Esophagus muscularis mucosa (tissue), 4 donors: Measurements from ENCODE around the gene DPP9. TPM values are rescaled to one million over a fixed set of nuclear protein-coding genes. Genes with fewer than 3 reads are reported as not detected.

Experiments
- DNase-seq: peaks from one replicate; pipeline ENCODE4 v3.0.0-alpha.2; 2017; ENCODE audit errors: extremely low spot score
- H3K27ac ChIP-seq, 4 donors: fragments of 200-600 bp; sonication (generic); replicated peaks in 1 of 4; 1 replicate in 3 of 4; 2 replicates in 1 of 4; pipeline ENCODE4 v1.5.1; 2016 to 2019; ENCODE audit warnings: mild to moderate bottlenecking in 1 of 4
- H3K27me3 ChIP-seq, 4 donors: fragments of 200-600 bp; sonication (generic); one replicate each; pipeline versions ENCODE4 v1.5.1 to v1.6.0; 2016 to 2019
- H3K36me3 ChIP-seq, 4 donors: fragments of 200-600 bp; sonication (generic); one replicate each; pipeline ENCODE4 v1.5.1; 2016 to 2019
- H3K4me1 ChIP-seq, 4 donors: fragments of 200-600 bp; sonication (generic); one replicate each; pipeline ENCODE4 v1.5.1; 2016 to 2019
- H3K4me3 ChIP-seq, 4 donors: fragments of 200-600 bp; sonication (generic); 1 replicate in 2 of 4; 2 replicates in 2 of 4; pipeline ENCODE4 v1.5.1; 2016 to 2019; ENCODE audit warnings: mild to moderate bottlenecking in 4 of 4, moderate library complexity in 1 of 4
- H3K9me3 ChIP-seq, 4 donors: fragments of 200-600 bp; sonication (generic); 1 replicate in 3 of 4; 2 replicates in 1 of 4; pipeline ENCODE4 v1.5.1; 2016 to 2019
- CTCF ChIP-seq, 3 experiments: fragments of 200-600 bp in 2 of 3; fragments of 450-650 bp in 1 of 3; sonication (generic) in 2 of 3; IDR thresholded peaks; one replicate each; pipeline ENCODE4 v1.5.1; 2017 to 2019; ENCODE audit warnings: antibody characterized with exemption in 3 of 3, mild to moderate bottlenecking in 2 of 3, moderate library complexity in 1 of 3
- EP300 ChIP-seq: sonication (generic); formaldehyde crosslinking; IDR thresholded peaks from one replicate; pipeline ENCODE4 v1.6.1; 2017; ENCODE audit warnings: antibody characterized with exemption
- POLR2A ChIP-seq: fragments of 450-650 bp; IDR thresholded peaks from one replicate; pipeline ENCODE4 v1.6.1; 2017; ENCODE audit warnings: antibody characterized with exemption, moderate library complexity, mild to moderate bottlenecking, low read depth
- POLR2AphosphoS5 ChIP-seq, 2 donors: sonication (generic); formaldehyde crosslinking; IDR thresholded peaks; one replicate each; pipeline ENCODE4 v1.6.1; 2017; ENCODE audit warnings: antibody characterized with exemption in 2 of 2
- WGBS: methylation state at CpG from one replicate; pipeline ENCODE4 v1.1.5; 2018; 5-methylcytosine and 5-hydroxymethylcytosine counted together
- intact Hi-C: fragments of 100-400 bp; cut with DNase I; formaldehyde crosslinking; loops from one replicate; pipeline ENCODE4 v1.15.1; 2023
- total RNA-seq, 4 donors: library from RNA; depleted of rRNA; stranded (reverse); fragments of >200 nt; gene quantifications; one replicate each; pipeline versions ENCODE4 v1.1.0 to v1.2.1, GENCODE V29; 2016

Gene DPP9
- total RNA-seq, 4 donors from 2014 or later, result 42.4 to 106 (median 56.0) TPM

- intact Hi-C loops, result no loop called here
- no peak for DNase-seq
- Histone ChIP-seq H3K4me3 (no peak overlapping the region), H3K9me3 (no peaks in the 10 kb centered on the region), H3K27me3 (no peaks in the 10 kb centered on the region), H3K36me3 (peaks cover 7 to 41% (median 37%) of the 10 kb centered on the region in 4 donors), H3K27ac (peak overlapping the region; percentile 50 to 84 (median 78)), H3K4me1 (peaks cover 15 to 27% (median 26%) of the 10 kb centered on the region in 4 donors)
- WGBS, result 68% methylated on average over 10 of the region's 10 CpGs
- no peak for TF ChIP-seq POLR2AphosphoS5 (IDR thresholded peaks at IDR 0.05)
- no peak for TF ChIP-seq EP300
- no peak for TF ChIP-seq CTCF (IDR thresholded peaks at IDR 0.05)
- TF ChIP-seq POLR2A, result no peak
Observed at GRCh38 chr19:4671185-4671851, 52.3 kb downstream of the DPP9 start.

DNA sequence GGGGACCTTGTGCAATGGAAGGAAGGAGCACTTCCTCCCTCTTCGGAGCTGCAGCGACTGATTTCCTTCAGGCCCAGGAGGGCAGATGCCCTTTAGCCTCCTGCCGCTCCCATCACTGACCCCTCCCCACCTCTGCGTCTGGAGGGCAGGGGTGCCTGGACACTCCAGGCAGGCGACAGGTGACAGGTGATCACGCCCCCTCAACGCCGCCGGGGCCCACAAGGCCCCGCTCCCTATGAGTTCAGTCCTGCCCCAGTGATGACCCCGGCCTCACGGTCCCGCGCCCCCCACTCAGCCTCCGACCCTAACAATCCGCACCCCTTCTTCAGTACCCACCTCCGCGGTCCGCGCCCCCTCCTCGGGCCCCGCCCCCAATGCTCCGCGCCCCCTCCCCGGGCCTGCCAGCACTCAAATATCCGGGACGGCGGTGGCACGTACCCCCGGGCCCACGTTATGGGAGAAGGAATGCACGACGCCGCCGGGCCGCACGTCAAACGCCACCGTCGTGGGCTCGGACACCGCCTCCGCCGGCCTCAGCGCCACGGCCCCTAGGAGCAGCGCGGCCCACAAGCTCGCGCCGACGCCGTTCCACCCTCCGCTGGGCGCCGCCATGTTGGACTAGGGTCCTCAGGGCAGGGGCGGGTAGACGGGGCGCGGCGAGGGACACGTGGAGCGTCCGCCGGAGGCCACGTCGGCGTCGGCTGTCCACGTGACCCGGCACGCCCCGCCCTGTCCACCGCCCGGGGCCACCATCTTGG is 53.7 kb downstream of the DPP9 start, which contains the start of gene MYDGF:
Gene MYDGF, minus strand, starts transcription at position 620 of the 758 bp plus-strand sequence. Its CDS starts 8 bp downstream, at position 612.
- DNase-seq, result peak; percentile 96
- intact Hi-C loops, result no loop called here
- TF ChIP-seq CTCF (IDR thresholded peaks at IDR 0.05) (peak in 1 of 3 experiments; percentile 22), POLR2A (peak; percentile 61), POLR2AphosphoS5 (IDR thresholded peaks at IDR 0.05) (peak; percentile 83 to 85), EP300 (no peak)
- Histone ChIP-seq H3K36me3 (peaks cover 9 to 39% (median 37%) of the 10 kb centered on the region in 4 donors), H3K27me3 (no peaks in the 10 kb centered on the region), H3K9me3 (no peaks in the 10 kb centered on the region), H3K4me1 (peaks cover 15 to 27% (median 26%) of the 10 kb centered on the region in 4 donors), H3K4me3 (peak within 1 kb of the TSS; percentile 71 to 97 (median 92)), H3K27ac (peak within 1 kb of the TSS; percentile 68 to 84 (median 78))
- 4% methylated on average over 22 of the region's 75 CpGs for WGBS

DNA sequence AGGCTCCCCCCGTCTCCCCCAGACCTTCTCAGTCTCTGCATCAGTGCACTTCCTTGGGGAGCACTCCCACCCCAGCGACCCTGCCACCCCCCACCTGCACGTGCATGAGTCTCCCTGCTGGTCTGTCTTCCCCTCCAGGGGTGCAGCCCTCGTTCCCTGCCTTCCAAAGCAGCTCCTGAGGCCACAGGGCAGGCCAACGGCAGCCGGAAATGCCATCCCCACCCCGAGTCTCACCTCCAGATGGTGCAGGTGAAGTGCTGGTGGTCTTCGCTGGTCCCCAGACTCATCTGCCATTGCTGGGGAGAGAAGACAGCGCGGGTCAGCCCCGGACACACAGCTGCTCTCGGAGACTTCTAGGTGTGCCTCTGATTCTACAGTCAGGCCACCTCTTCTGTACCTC is 59.0 kb downstream of the DPP9 start:
- TF ChIP-seq POLR2AphosphoS5 (IDR thresholded peaks at IDR 0.05) (no peak), EP300 (no peak), CTCF (IDR thresholded peaks at IDR 0.05) (no peak), POLR2A (no peak)
- H3K27ac ChIP-seq, result no peak overlapping the region
- WGBS, result 84% methylated on average over 10 of the region's 12 CpGs
- intact Hi-C loops, result no loop called here
- H3K4me3 ChIP-seq, result no peak overlapping the region
- H3K4me1 ChIP-seq, result peaks cover 15 to 23% (median 17%) of the 10 kb centered on the region in 4 donors
- H3K27me3 ChIP-seq, result no peaks in the 10 kb centered on the region
- peaks cover 31 to 84% (median 81%) of the 10 kb centered on the region in 4 donors for H3K36me3 ChIP-seq
- DNase-seq, result no peak
- H3K9me3 ChIP-seq, result no peaks in the 10 kb centered on the region

GRCh38 chr19:4662812-4663211 is 60.8 kb downstream of the DPP9 start:
- intact Hi-C loops, result no loop called here
- H3K4me1 ChIP-seq, result peaks cover 0 to 5% (median 0%) of the 10 kb centered on the region in 4 donors
- DNase-seq, result no peak
- H3K4me3 ChIP-seq, result no peak overlapping the region
- peaks cover 42 to 92% (median 90%) of the 10 kb centered on the region in 4 donors for H3K36me3 ChIP-seq
- TF ChIP-seq EP300 (no peak), CTCF (IDR thresholded peaks at IDR 0.05) (no peak), POLR2AphosphoS5 (IDR thresholded peaks at IDR 0.05) (no peak), POLR2A (no peak)
- H3K27me3 ChIP-seq, result no peaks in the 10 kb centered on the region
- H3K27ac ChIP-seq, result no peak overlapping the region
- H3K9me3 ChIP-seq, result peaks cover 0 to 12% (median 10%) of the 10 kb centered on the region in 4 donors
- 86% methylated on average over 6 of the region's 6 CpGs for WGBS
